SK-N-SH (cell line): Measurements from ENCODE around the gene SMARCD2.

Experiments
- CHD2 ChIP-seq: fragments of 150-350 bp; IDR thresholded peaks from 2 replicates; pipeline ENCODE4 v1.6.1; 2018; ENCODE audit warnings: low read length; ENCODE audit not compliant: partially characterized antibody
- CTCF ChIP-seq: fragments of 200-600 bp; sonication (generic); IDR thresholded peaks from 2 replicates; pipeline ENCODE4 v1.6.1; 2017; ENCODE audit warnings: antibody characterized with exemption, mild to moderate bottlenecking, moderate library complexity
- EP300 ChIP-seq, 2 experiments: IDR thresholded peaks; 2 replicates each; pipeline versions ENCODE4 v1.4.0 to v1.6.1; 2012; ENCODE audit warnings: borderline replicate concordance in 1 of 2, low read depth in 1 of 2, low read length in 1 of 2
- IRF3 ChIP-seq: fragments of 150-350 bp; IDR thresholded peaks from 2 replicates; pipeline ENCODE4 v1.6.1; 2016; ENCODE audit warnings: mild to moderate bottlenecking, low read depth, low read length
- MAX ChIP-seq: IDR thresholded peaks from 2 replicates; pipeline ENCODE4 v1.4.0; 2012; ENCODE audit warnings: low read depth
- YY1 ChIP-seq: IDR thresholded peaks from 2 replicates; pipeline ENCODE4 v1.4.0; 2012; ENCODE audit warnings: low read depth, mild to moderate bottlenecking
- ZBTB33 ChIP-seq: IDR thresholded peaks from 2 replicates; pipeline ENCODE4 v1.4.0; 2012; ENCODE audit warnings: low read depth, borderline replicate concordance

GRCh38 chr17:63840591-63841349 lies 1.7 kb downstream of the SMARCD2 start:
- no peak for TF ChIP-seq EP300 (IDR thresholded peaks at IDR 0.05; ENCODE audit: borderline replicate concordance in 1 of 2, low read depth in 1 of 2, low read length in 1 of 2)
- no peak for TF ChIP-seq CTCF
- TF ChIP-seq CHD2: no peak
- no peak for TF ChIP-seq MAX
- TF ChIP-seq YY1: no peak
- TF ChIP-seq IRF3: no peak
- TF ChIP-seq ZBTB33: no peak
